AG10803 (cell line): ENCODE data around the gene ZCWPW2.
A peak's percentile ranks its signal among the peaks of the same experiment; 100 is the strongest.

Source experiments
- DNase-seq: peaks from one replicate; pipeline ENCODE4 v3.0.0; 2010; ENCODE audit warnings: low read depth
- H3K4me3 ChIP-seq: 2 replicates; pipeline ENCODE4 v1.5.1; 2011; ENCODE audit warnings: mild to moderate bottlenecking, low read length, control low read depth
- TF ChIP-seq, protein P1 (sequence below): conservative IDR thresholded peaks from 2 replicates; pipeline ENCODE4 v1.5.1; 2011; ENCODE audit warnings: mild to moderate bottlenecking, low read length, control low read depth, inconsistent platforms

ZCWPW2 gene

DNA sequence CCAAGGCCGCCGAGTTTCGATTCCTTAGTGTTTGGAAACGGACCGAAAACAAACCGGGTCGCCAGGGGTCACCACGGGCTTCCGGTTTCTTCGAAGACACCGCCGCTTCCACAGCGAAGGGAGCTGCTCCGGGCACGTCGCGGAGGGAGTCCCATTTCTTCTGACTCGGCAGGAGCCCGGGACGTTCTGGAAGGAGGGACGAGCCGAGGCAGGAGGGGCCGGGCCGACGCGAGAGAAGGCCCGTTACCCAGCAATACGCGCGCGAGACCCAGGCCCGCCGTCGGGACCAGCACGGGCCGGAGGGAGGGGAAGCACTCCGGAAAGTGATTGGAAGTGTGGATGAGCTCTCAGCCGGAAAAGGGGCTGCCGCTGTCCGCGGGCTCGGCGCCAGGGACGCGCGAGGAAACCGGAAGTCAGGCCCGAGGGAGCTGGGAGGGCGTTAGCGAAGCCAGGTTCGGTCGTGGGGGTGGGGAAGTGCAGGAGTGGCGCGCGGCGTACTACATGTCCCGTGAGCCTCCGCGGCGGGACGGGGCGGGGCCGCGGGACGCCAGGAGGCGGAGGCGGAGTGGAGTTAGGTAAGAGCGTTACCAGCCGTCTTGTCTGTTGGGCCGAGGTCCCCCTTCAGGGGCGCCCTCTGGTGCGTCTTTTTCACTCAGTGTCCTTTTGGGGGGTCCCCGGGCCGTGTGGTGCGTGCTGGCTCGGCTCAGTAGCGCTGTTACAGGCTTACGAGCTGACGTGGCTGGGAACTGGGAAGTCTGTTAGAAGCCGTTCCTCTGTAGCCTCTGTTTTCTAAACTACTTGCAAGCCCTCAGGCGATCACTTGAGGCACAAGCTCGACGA, at the start of gene ZCWPW2, which contains the start of gene AZI2:
Gene ZCWPW2, plus strand, starts transcription at position 93 of the 840 bp plus-strand sequence. CDS start 64,348 bp downstream, outside the sequence.
Gene AZI2, minus strand, starts transcription at position 196 of the 840 bp plus-strand sequence. CDS start 8,207 bp downstream, outside the sequence.
- DNase-seq: peak; percentile 95
- TF ChIP-seq, protein P1, sequence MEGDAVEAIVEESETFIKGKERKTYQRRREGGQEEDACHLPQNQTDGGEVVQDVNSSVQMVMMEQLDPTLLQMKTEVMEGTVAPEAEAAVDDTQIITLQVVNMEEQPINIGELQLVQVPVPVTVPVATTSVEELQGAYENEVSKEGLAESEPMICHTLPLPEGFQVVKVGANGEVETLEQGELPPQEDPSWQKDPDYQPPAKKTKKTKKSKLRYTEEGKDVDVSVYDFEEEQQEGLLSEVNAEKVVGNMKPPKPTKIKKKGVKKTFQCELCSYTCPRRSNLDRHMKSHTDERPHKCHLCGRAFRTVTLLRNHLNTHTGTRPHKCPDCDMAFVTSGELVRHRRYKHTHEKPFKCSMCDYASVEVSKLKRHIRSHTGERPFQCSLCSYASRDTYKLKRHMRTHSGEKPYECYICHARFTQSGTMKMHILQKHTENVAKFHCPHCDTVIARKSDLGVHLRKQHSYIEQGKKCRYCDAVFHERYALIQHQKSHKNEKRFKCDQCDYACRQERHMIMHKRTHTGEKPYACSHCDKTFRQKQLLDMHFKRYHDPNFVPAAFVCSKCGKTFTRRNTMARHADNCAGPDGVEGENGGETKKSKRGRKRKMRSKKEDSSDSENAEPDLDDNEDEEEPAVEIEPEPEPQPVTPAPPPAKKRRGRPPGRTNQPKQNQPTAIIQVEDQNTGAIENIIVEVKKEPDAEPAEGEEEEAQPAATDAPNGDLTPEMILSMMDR: peak; percentile 21
- H3K4me3 ChIP-seq: peak within 1 kb of the TSS; percentile 87

GRCh38 chr3:28299705-28300104, 48.8 kb upstream of the ZCWPW2 start:
- DNase-seq: no peak
- TF ChIP-seq, protein P1: no peak
- H3K4me3 ChIP-seq: no peak overlapping the region

DNA sequence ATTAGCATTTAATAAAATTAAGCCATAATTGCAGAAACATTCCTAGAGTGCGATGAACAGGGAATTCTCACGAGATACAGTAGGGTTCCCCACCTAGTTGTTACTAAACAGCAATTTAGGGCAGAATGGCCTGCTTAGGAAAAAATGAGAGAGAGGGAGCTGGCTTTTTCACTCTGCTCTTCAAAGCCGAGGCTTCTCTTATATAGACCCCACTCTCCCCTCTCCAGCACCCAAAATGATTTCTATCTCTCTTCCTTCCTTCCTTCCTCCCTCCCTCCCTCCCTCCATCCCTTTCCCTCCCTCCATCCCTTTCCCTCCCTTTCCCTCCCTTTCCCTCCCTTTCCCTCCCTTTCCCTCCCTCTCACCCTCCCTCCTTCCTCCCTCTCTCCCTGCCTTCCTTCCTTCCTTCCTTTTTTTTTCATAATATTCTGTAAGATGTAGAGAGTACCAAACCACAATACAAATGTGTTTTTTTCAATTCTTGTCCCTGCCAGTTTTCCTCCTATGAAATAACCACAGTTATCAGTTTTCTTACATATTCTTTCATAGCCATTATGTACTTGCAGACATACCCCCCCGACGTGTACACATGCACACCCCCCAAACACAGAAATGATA, 48.1 kb upstream of the ZCWPW2 start:
- TF ChIP-seq, protein P1: no peak
- no peak overlapping the region for H3K4me3 ChIP-seq
- DNase-seq: no peak

- no peak overlapping the region for H3K4me3 ChIP-seq
- no peak for DNase-seq
- TF ChIP-seq, protein P1: no peak
Observed at GRCh38 chr3:28301688-28302087, 46.8 kb upstream of the ZCWPW2 start.

DNA sequence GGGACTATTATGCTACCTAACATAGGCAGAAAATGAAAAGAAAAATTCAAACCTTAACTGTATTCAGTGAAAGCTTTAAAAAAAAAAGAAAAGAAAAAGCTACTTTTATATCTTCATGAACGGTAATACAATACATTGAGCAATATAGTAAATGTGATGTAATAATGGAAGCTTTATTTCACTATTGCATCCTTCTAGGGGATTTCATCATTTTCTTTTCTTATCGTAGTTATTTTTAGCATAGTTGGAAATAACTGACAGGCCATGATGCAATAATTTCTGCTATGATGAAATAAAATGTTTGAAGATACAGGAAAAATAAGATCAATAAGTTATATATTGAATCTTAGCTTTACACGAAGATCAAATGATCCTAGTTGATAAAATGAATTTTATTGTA, 40.3 kb upstream of the ZCWPW2 start:
- TF ChIP-seq, protein P1: no peak
- H3K4me3 ChIP-seq: no peak overlapping the region
- no peak for DNase-seq

GRCh38 chr3:28315711-28316110, 32.8 kb upstream of the ZCWPW2 start:
- DNase-seq: no peak
- no peak overlapping the region for H3K4me3 ChIP-seq
- TF ChIP-seq, protein P1: no peak

DNA sequence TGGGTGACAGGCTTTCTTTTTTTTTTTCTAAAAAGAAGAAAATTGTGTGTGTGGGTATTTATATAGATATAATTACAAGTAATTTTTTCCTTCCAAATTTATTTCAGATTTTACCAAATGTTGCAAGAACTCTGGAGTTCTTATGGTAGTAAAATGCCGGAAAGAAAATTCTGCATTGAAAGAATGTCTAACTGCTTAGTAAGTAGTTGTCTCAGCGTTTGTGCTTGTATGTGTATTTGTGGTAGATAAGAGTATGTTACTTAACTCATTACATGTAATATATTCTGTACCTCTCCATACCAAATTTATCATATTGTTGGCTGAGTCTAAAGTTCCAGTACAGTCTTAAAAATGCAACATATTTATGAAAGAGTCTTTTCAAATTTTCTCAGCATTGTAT, 32.3 kb upstream of the ZCWPW2 start:
- H3K4me3 ChIP-seq: no peak overlapping the region
- TF ChIP-seq, protein P1: no peak

More for the DNA sequence above, 32.3 kb upstream of the ZCWPW2 start:
- DNase-seq: no peak
